NCI-H2107 treated with DMSO at 0.1 percent for 48 hours (cell line): ENCODE data around the gene CLDN18.

Source experiments
- DNase-seq: peaks from one replicate; lab custom pipeline; 2025; ENCODE audit not compliant: unreplicated experiment; lab: John Stamatoyannopoulos, UW

The CLDN18 gene

DNA sequence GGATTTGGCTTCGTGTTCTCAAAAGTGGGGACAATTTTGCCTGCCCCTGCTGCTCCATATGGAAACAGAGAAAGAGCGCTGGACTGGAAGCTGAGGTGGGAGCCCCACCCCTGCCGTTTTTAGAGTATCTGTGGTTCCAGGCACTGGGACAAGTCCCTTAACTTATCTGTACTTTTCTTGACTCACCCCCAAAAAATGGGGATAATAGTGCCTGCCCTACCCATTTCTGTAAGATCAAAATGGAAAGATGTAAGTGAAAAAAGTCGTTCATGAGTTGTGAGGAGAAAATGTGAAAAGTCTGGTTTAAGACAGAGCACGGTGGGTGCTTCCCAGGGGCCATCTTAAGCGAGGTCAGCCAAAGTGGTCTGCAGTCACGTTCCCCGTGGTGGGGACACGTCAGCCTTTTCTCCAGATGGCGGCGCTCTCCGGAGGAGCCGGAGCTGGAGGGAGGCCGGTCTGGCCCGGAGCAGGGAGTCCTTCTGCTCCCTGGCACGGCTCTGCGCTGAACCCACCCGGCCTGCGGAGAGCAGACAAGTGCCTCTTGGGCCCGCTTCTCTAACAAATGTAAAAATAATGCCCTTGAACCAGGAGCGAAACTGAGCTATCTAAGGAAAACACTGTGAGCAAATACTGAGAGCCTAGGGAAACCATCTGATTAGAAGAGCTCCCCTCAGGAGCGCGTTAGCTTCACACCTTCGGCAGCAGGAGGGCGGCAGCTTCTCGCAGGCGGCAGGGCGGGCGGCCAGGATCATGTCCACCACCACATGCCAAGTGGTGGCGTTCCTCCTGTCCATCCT, at the start of gene CLDN18:
TSS of gene CLDN18 (plus strand) at position 690 of the 797 bp plus-strand sequence. CDS start at position 751, 61 bp downstream.
- no peak for DNase-seq

DNA sequence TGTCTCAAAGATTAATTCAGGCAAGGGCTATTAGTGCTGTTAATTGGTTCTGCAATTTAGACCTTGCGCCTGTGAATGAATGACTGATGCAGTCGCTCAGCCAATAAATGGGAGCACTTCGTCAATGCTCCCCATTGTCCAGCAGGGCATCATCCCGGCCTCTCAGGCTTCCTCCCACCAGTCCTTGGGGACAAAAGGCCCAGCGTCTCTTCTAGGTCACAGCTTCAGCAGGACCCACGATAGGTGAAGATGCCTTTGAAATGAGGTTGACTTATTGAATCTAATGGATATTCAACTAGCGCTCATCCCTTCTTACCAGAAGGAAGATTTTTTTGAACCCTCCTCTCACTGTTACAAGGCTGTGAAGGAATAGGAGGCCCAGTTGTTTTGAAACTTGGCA, 47.7 kb upstream of the CLDN18 start:
- DNase-seq = no peak

DNA sequence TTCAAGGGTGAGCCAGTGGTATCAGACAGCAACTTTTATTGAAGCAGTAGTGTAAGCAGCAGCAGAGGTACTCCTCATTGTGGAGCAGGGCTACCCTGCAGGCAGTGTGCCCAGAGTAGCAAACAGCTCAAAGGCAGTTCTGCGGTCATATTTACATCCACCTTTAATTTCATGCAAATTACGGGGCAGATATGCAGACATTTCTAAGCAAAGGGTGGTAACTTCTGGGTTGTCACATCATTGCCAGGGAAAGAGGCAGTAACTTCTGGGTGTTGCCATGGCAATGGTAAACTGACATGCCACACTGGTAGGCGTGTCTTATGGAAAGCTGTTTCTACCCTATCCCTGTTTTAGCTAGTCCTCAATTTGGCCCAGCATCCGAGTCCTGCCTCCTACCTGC, 46.5 kb upstream of the CLDN18 start:
- DNase-seq = no peak

DNA sequence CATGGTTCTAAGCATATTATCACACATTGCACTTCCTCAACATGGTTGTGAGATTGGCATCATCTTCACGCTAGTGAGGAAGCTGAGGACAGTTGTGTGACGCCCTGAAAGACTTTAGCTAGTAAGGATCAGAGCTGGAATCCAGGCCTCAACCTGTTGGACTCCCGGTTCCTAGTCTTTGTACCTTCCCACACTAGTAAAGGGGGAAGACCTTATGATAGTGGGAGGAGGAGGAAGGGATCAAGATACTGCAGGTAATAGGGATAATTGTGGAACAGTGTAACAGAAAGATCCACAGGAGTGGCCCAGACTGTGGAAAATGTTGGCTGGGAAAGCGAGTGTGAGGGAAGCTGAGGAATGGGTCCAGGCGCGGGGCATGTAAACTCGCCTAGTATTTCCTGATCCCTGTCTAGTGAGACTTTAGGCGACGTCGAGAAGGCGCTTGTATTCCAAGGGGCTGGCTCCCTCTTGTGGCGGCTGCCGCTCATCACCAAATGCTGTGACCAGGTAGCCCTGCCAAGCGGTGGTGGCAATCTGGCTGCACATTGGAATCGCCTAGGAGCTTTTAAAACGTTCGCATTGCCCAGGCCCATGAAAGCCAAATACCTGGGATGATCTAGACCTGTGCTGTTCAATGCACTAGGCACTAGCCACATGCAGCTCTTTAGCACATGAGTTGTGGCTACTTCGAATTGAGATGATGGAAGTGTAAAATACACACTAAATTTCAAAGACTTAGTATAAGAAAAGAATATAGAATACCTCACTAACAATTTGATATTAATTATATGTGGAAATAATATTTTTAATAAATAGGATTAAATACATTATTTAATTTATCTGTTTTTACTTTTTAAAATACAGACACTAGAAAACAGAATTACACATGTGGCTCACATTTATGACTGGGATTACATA, 38.8 kb upstream of the CLDN18 start:
- peak; percentile 57 for DNase-seq

DNA sequence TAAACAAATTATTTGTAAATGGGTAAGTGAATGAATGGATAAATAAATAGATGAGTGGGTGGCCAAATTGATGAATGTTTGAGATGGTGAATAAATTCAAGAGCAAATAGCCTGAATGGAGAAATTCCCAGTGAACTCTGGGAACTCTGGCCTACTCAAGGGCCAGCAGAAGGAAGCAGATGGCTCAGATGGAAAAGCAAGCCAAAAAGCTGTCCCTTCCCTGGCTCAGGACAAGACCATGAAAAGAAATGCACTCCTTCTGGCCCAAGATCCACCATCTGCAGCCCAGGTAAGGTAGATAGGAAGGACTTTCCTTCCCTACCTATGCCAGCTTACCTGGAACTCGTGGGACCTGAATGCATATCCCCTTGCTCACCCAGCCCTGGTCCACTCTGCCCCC, 37.6 kb upstream of the CLDN18 start:
- DNase-seq = no peak

DNA sequence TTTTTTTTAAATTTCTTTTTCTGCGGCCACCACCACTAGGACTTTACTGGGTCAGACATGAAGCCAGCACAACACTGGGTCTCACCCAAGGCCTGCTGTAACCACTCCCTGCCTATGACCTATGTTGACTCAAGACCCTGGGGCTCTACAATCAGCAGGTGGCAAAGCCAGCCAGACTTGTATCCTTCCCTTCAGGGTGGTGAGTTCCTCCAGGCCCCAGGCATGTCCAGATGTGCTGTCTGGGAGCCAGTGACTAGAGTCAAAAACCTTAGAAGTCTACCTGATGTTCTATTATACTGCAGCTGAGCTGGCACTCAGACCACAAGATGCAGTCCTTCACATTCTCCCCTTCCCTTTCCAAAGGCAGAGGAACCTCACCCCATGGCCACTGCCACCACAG, 31.6 kb upstream of the CLDN18 start:
- DNase-seq = no peak

DNA sequence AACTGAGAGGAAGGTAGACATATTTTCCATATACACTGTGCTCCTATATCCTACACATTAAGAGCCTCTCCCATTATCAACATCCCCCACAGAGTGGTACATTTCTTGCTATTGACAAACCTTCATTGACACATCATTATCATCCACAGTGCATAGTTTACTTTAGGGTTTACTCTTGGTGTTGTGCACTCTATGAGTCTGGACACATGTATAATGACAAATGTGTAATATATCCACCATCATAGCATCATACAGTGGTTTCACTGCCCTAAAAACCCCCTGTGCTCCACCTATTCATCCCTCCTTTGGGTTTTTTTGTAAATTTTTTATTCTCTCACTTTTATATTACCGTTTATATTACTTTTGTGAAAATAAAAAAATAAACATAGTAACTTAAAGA, 22.2 kb upstream of the CLDN18 start:
- DNase-seq = no peak

DNA sequence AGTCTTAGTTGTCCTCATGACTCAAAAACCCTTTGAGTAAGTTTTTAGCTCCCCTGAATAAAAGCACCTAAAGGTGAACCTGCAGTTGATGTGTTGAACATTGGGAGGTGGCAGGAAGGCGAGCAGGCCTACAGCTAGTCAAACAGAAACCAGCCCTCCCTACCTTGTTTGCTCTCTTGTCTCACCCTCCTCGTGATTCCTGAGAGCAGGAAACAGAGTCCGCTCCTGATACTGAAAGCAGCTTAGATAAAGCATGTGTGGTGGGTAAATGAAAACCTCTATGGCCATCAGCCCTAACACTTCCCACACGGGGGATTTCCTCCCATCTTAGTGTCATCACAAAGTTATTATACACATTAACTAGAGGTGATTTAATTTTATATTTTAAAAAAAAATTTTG, 21.8 kb upstream of the CLDN18 start:
- no peak for DNase-seq

DNA sequence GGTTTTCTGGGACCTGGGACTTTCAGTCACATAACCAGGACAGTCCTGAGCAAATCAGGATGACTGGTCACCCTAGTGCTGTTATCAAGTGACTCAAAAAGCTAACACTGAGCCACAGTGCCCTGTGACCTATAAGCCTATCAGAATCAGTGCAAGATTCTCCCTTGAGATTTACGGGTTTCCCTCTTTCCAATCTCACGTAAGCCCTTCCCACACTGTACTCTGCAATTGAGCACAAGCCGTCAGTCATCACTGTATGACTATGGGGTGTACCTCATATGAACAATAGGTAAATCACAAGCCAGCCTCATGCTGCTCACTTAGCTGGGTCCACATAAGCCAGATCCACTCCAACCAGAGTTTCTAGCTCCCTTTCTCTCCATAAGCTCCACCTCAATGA, 21.0 kb upstream of the CLDN18 start:
- no peak for DNase-seq

DNA sequence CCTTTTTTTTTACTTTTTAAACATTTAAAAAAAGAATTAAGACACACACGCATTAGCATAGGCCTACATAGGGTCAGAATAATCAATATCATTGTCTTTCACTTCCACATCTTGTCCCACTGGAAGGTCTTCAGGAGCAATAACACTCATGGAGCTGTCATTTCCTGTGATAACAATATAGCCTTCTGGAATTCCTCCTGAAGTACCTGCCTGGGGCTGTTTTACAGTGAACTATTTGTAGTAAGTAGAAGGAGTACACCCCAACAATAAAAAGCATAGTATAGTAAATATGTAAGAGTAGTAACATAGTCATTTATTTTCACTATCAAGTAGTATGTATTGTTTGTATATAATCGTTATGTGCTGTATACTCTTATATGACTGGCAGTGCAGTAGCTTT, 19.5 kb upstream of the CLDN18 start:
- no peak for DNase-seq

DNA sequence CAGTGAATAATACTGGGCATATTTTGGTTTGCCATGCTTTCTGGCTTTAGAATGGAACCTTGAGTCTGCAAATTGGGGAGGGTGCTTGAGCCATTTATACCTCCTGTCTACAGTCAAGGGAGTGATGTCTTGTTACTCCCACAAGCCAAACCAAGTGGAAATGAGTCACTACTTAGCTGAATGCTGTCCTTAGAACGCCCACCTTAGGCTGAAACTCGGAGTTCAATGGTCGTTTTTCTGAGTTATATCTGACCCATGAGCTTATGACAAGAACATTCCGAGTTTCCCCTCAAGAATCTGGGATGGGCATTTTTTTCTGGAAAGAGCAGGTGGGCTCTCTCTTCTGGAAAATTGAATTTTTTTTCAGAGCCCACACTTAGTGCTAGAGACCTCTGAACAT, 17.4 kb upstream of the CLDN18 start:
- DNase-seq = no peak

DNA sequence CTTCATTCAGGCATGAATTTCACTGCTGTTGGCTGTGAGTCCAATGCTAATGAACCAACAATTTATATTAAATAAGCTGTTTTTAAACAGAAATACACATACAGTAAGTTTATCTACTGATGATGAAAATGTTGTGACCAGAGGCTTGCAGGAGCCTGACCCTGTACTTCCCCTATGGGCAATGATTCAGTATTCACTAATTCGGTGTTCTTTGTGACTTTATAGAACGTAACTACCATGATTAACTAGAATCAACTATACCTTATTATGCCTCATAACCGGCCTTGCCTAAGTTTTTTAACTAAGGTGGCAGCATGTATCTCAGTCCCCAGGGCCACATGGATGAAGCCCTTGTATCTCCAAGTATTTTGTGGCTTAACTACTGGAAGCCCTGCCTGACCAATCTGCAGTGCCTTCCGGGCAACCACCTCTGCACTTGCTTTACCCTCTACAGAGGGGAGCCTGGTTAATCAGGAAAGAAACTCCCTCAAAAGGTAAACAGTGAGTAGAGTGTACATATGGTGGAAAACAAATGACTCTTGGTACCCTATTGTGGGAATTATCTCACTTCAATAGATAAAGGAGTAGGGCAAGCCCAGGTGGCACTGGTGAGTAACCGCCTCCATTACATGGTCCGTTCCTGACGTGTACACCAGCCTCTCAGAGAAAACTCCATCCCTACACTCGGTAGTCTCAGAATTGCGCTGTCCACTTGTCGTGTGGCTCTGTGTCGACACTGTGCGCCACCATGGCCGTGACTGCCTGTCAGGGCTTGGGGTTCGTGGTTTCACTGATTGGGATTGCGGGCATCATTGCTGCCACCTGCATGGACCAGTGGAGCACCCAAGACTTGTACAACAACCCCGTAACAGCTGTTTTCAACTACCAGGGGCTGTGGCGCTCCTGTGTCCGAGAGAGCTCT, 11.6 kb upstream of the CLDN18 start:
- no peak for DNase-seq

DNA sequence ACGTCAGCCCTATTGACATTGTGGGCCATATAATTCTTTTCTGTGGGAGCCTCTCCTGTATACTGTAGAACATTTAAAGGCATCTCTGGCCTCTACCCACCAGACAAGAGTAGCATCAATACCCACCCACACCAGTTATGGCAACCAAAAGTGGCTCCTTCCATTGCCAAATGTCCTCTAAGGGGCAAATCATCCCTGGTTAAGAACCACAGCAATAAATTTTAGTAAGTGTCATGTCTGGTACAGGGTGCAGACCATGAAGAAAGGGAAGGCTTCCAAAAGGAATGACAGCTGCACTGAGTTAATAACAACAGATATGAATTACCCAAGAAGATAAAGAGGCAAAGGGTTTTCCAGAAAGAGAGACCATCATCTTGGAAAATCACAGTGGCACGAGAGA, 6.9 kb upstream of the CLDN18 start:
- DNase-seq = no peak

DNA sequence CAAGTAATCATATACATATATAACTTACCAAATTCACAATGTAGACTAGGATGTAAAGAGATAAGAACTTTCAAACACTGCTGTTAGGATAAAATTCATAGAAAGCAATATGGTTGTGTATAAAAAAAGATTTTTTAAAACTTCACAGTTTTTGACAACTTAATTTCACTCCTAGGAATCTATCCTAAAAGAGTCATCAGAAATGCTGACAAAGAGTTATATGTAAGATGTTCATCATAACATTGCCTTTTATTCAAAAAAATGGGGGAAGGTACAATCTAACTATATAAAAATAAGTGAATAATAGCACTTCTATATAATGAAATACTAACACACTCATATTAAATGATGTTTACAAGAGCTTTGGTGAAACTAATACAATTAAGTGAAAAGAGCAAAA, 4.3 kb upstream of the CLDN18 start:
- no peak for DNase-seq

DNA sequence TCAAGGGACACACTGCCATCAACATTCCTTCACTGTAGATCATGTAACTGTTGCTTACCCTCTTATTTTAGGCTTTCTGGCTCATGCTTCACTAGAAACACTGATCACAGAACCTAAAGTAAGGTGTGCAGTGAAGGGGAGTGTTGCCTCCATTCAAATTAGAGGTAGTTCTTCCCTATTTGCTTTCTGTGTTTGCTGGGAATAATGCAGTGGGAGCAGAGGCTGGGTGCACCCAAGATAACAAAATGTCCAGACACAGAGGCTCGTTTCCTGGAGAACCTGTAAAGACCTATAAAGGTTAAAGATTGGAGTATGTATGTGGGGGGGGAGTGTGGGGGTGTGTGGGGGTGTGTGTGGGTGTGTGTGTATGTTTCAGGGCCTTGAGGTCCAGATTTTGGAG, 2.1 kb upstream of the CLDN18 start:
- no peak for DNase-seq

DNA sequence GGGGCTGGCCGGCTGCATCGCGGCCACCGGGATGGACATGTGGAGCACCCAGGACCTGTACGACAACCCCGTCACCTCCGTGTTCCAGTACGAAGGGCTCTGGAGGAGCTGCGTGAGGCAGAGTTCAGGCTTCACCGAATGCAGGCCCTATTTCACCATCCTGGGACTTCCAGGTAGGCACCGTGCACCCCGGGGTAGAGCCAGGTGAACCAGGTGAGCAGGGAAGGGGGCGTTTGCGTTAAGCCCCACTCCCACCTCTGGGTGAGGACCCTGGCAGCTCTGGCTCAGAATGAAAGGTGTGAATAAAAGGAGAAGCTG, 267 bp downstream of the CLDN18 start:
- no peak for DNase-seq

DNA sequence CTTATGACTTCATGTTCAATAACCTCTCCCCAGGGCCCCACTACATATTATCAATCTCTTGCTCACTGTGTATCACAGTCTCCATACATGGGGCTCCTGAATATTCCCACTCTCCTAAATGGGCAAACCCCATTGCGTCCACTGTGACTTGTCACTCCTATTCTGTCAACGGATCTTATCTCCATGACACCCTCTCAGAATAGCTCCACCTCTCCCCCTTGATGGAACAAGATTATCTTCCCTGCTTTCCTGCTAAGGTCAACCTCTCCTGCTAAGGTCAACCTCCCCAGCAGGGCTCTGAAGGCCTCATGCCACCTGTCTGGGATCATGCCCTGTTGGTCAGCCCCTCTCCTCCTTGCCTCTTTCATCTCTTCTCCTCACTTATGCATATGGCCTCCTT, 1.8 kb downstream of the CLDN18 start:
- DNase-seq = no peak

DNA sequence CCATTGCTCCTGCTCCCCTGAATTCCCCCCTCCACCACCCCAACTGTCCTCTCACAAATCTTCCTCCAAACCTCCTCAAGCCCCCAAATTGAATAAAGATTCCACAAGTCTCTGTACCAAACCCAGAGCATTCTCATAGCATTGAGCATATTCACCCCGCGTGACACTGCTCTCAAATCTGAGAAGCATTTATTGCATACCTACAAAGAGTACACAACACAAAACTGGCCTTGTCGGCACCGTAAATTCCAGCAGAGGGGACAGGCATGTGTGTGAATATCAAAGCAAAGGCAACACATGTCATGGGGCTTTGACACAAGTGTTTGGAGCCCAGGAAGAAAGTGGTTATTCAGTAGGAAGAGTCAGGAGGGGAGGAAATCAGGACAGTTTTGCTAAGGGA, 2.6 kb downstream of the CLDN18 start:
- no peak for DNase-seq

DNA sequence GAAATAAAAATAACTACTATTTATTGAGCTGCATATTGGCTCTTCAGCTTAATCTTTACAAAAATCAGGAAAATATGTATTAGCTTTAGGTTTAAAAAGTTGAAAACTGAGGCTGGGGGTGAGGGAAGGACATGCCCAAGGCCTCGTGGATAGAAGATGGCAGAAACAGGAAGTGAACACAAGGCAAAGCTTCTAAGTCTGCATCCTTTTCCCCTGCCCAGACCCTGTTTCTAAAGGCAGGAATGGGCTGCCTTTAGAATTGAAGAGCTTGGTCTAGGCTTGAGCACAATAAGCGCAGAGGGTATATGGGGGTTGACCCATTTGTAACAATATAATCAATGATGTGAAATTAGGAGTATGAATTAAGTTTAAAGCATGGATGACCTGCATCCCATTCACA, 6.1 kb downstream of the CLDN18 start:
- no peak for DNase-seq

DNA sequence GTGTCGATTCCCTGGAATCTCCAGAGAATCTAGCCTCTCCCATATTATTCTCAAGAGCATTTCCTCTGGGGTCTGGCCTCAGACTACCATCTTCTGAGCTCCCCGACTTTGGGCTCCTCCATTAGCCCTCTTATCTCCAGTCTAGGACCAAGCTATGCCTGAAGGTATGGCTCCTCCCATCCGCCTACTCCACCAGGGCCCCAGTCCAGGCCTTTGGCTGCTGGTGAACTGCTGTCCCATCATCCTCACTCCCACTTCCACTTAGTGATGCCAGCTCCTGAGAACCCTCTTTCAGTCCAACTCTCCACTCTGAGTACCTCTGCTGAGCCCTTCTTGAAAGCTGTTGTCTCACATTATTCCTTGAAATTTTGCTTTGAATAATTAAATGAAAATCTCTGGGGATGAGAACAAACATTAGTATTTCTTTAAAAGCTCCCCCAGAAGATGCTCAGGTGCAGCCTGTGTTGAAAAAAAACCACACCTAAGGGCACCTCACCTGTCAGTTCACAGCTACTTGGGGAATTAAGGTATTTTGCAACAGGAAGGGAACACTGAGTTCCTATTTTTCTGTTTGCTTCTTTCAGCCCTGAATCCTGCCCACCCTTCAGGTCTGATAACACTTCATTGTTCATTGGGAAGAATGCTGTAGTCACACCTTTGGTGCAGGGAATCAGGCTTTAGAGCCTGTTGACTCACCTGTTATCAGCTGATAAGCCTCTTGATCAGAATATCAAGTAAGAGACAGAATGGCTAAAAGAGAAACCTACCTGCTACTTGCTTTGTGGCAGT, 9.5 kb downstream of the CLDN18 start:
- DNase-seq = no peak

DNA sequence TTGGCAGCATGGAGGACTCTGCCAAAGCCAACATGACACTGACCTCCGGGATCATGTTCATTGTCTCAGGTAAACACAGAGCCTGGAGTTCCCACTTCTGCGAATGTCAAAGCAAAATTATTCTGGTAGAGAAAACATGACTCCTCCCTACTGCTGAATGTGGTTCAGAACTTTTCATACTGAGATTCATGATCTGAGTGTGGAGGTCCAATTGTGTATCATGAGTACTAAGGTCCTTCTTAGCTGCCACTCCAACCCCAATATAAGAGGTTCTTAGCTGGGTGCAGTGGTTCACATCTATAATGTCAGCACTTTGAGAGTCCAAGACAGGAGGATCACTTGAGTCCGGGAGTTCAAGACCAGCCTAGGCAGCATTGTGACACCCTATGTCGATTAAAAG, 13.8 kb downstream of the CLDN18 start:
- DNase-seq = no peak
